Stomach smooth muscle (tissue), 2 donors: Measurements from ENCODE around the gene NAALADL2.

ENCODE experiments used
- H3K27ac ChIP-seq: one replicate; pipeline ENCODE4 v1.7.0; 2013; ENCODE audit warnings: mild to moderate bottlenecking, low read length, inconsistent platforms
- H3K27me3 ChIP-seq, 2 donors: one replicate each; pipeline ENCODE4 v1.7.0; 2013; ENCODE audit warnings: low read length in 2 of 2; ENCODE audit not compliant: insufficient read depth in 2 of 2, control insufficient read depth in 1 of 2
- H3K36me3 ChIP-seq, 2 donors: one replicate each; pipeline ENCODE4 v1.7.0; 2013; ENCODE audit warnings: low read length in 2 of 2; ENCODE audit not compliant: control insufficient read depth in 2 of 2, insufficient read depth in 2 of 2
- H3K4me1 ChIP-seq: one replicate; pipeline ENCODE4 v1.7.0; 2013; ENCODE audit warnings: low read length; ENCODE audit not compliant: control insufficient read depth, insufficient read depth
- H3K4me3 ChIP-seq, 2 donors: one replicate each; pipeline ENCODE4 v1.7.0; 2013; ENCODE audit warnings: low read length in 2 of 2
- H3K9ac ChIP-seq, 2 donors: one replicate each; pipeline ENCODE4 v1.7.0; 2013; ENCODE audit warnings: low read length in 2 of 2, mild to moderate bottlenecking in 1 of 2
- H3K9me3 ChIP-seq, 2 donors: one replicate each; pipeline ENCODE4 v1.7.0; 2013; ENCODE audit warnings: low read length in 2 of 2; ENCODE audit not compliant: control insufficient read depth in 2 of 2
- donor health status: healthy.
- donor health status: Pancreatic carcinoma.

NAALADL2 gene

DNA sequence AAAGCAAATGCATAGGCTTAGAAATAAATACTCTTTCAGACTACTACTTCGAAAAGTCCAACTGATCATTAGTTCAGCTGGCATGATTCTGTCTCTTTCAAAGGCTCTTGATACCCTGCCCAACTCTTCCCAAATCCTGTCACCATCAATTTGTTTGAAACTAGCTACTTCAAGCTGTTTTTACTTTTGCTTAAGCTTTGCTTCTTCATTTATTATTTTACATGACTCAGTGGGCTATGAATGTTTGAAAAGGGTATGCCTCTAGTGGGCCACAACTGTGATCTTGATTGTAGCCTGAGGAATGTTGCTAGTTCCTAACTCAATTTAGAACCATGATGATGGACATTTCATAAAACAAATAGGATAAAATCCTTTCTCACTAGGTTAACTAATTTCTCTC is 340.8 kb downstream of the NAALADL2 start:
- no peak overlapping the region for H3K27ac ChIP-seq

DNA sequence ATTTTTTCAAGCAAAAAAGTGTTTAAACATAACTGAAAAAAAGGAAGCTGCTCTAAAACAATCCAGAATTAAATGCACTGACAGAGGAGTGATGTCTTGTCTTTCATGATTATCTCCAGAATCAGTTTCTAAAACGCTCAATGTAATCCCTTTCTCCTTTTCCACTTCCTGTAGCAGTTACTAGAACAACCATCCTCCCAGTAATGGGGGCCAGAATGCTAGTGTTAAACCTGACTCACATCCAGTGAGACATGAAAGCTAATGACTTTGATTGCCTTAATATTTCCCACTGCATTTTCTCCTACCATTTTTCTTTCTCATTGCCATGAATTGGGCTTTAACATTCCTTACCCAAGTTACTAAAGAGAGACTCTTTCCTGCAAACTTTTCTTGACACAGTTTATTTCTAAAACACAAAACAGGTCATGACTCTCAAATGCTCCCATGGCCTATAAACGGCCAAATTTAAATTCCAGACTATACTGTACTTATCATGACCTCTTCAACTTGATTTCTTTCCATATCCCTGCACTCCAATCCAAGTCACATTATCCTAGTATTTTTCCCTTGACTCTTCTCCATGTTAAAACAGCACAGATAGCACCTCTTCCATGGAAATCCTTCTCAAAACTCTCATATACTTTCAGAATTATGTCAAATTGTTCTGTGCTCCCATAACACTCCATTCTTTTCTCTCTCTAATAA is 341.4 kb downstream of the NAALADL2 start:
- no peak overlapping the region for H3K4me3 ChIP-seq
- no peak overlapping the region for H3K27ac ChIP-seq
- no peaks in the 10 kb centered on the region for H3K9me3 ChIP-seq
- H3K4me1 ChIP-seq, result no peaks in the 10 kb centered on the region
- H3K36me3 ChIP-seq, result no peaks in the 10 kb centered on the region
- H3K27me3 ChIP-seq, result no peaks in the 10 kb centered on the region
- no peak overlapping the region for H3K9ac ChIP-seq

More for the DNA sequence above, 340.8 kb downstream of the NAALADL2 start:
- H3K9me3 ChIP-seq, result no peaks in the 10 kb centered on the region
- no peak overlapping the region for H3K9ac ChIP-seq
- no peak overlapping the region for H3K4me3 ChIP-seq
- no peaks in the 10 kb centered on the region for H3K27me3 ChIP-seq
- no peaks in the 10 kb centered on the region for H3K4me1 ChIP-seq
- H3K36me3 ChIP-seq, result no peaks in the 10 kb centered on the region

DNA sequence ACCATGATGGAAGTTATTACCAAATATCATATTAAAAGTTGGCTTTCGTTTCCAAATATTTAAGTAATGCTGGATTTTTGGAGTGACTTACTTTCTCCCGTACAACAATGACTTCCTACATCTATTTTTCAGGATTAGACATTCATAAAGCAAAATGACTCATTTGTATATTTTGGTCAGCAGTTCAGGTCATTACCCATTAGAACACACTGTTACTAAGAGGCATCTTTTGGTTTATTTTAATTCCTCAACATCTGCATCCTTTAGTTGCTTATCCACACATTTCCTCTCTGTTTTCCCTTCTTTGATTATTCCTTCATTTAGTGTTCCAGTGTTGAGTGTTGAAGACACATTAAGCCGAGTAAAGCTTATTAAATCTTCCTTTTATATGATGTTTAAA is 348.2 kb downstream of the NAALADL2 start:
- no peak overlapping the region for H3K9ac ChIP-seq
- no peaks in the 10 kb centered on the region for H3K36me3 ChIP-seq
- H3K27ac ChIP-seq, result no peak overlapping the region
- H3K9me3 ChIP-seq, result no peaks in the 10 kb centered on the region
- no peaks in the 10 kb centered on the region for H3K4me1 ChIP-seq
- no peak overlapping the region for H3K4me3 ChIP-seq
- no peaks in the 10 kb centered on the region for H3K27me3 ChIP-seq

DNA sequence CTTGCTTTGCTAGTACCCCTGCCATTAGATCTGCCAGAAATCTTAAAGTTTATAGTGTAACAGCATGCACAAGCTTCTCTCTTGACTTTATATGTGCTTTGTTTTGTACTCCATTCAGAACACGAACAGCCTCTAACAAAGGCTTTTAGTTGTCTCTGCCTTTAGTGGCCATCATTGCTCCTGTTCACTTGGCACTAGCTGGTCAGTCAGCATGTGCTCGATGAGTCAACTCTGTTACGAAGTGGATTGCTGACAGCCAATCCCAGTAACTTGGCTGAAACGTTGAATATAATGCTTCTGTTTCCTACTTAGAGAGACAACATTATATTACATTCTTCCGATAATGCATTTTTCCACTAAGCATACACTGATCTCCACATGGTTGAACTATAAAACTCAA is 349.2 kb downstream of the NAALADL2 start:
- H3K4me3 ChIP-seq, result no peak overlapping the region

DNA sequence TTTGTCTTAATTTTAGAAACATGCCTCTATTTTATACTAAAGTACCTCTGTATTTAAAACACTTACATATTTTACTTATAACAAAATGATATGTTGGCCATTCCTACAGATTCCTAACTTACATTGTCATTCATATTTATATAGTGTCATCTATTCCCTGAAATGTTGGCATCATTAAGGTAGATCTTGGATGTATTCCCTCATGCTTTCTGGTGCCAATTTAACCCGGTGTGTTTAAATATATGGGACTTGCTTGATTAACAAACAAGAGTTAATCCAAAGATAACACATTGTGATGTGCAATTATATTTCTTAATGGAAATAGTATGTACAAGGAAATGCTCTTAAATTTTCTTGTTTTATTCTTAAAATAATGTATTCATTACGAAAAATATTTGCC is 352.3 kb downstream of the NAALADL2 start:
- Histone ChIP-seq H3K27ac (no peak overlapping the region), H3K27me3 (no peaks in the 10 kb centered on the region), H3K4me3 (no peak overlapping the region), H3K4me1 (no peaks in the 10 kb centered on the region), H3K9me3 (no peaks in the 10 kb centered on the region), H3K36me3 (no peaks in the 10 kb centered on the region), H3K9ac (no peak overlapping the region)

More for the DNA sequence above, 349.2 kb downstream of the NAALADL2 start:
- Histone ChIP-seq H3K9ac (no peak overlapping the region), H3K27me3 (no peaks in the 10 kb centered on the region), H3K4me1 (no peaks in the 10 kb centered on the region), H3K9me3 (no peaks in the 10 kb centered on the region), H3K36me3 (no peaks in the 10 kb centered on the region), H3K27ac (no peak overlapping the region)

DNA sequence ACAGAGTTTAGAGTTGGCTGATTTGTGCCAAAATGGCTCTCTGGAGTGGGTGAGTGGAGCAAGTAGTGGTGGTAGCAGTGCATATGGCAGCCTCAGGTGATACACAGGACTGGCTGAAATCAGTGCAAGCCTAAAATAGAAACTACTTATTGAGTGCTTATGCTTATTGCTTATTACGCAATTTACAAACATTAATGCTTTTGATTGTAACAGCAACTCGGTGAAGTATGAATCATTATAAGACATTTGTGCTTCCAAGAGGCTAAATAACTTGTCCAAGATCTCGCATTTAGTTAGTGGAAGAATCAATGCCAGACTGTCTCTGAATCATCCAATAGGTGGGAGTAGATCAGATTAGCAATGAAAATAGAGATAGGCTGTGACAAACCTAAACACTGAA is 353.8 kb downstream of the NAALADL2 start:
- H3K36me3 ChIP-seq, result no peaks in the 10 kb centered on the region
- H3K9ac ChIP-seq, result no peak overlapping the region
- no peaks in the 10 kb centered on the region for H3K9me3 ChIP-seq
- H3K27me3 ChIP-seq, result no peaks in the 10 kb centered on the region
- no peak overlapping the region for H3K27ac ChIP-seq
- H3K4me3 ChIP-seq, result no peak overlapping the region
- no peaks in the 10 kb centered on the region for H3K4me1 ChIP-seq

DNA sequence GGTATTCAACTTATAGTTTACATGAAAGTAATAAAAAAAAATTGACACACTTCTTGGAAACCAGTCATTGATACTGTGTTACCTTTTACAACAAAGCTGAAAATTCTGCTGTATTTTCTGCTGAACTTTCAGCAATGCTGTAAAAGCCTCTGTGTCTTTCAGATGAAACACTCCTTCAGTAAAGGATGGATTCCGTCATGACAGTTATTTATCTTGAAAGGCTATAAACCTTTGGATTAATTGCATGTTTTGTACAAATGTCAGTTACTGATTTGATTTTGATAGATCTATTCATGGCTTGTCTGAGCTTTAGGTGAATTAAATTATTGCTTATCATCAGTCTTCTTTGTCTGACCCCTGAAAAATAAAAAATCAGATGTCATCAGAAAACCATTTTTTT is 355.1 kb downstream of the NAALADL2 start:
- Histone ChIP-seq H3K36me3 (no peaks in the 10 kb centered on the region), H3K27ac (no peak overlapping the region), H3K27me3 (no peaks in the 10 kb centered on the region), H3K9me3 (no peaks in the 10 kb centered on the region), H3K4me1 (no peaks in the 10 kb centered on the region), H3K9ac (no peak overlapping the region), H3K4me3 (no peak overlapping the region)

DNA sequence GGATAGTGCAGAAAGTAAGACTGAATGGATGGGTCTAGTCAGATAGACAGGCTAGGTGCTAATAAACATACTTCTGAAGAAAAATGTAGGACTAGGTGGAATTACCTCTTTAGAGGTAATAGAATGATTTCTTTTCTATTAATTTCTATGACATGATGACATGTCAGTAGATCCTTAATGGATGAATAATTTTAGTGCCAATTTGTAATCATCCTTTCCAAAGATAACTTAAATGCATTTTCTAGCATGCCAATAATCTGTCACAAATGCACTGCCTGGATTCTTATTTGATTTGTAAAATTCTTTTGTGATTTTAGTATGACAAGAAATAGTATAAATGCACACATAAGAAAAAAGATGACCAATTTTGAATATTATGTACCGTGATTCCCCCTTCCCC is 356.7 kb downstream of the NAALADL2 start:
- H3K4me3 ChIP-seq, result no peak overlapping the region
- no peak overlapping the region for H3K9ac ChIP-seq
- H3K27me3 ChIP-seq, result no peaks in the 10 kb centered on the region
- H3K4me1 ChIP-seq, result no peaks in the 10 kb centered on the region
- no peaks in the 10 kb centered on the region for H3K36me3 ChIP-seq
- H3K27ac ChIP-seq, result no peak overlapping the region
- H3K9me3 ChIP-seq, result no peaks in the 10 kb centered on the region

DNA sequence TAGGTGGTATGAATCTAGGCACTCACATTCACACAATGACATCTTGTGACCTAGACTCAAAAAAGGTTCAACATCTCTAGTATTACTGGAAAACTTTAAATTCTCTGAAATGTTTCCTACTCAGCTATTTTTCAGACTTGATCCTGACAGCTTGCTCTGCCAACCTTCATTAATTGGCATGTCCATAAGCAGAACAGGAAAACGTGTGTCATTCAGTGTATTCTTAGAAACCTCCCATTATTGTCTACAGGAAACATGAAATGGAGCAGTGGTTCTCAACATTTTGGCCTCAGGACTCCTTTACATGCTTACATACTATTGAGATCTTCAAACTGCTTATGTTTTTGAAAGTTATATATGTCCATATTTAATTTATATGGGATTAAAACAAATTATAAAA is 363.2 kb downstream of the NAALADL2 start:
- Histone ChIP-seq H3K4me1 (no peaks in the 10 kb centered on the region), H3K36me3 (no peaks in the 10 kb centered on the region), H3K9me3 (no peaks in the 10 kb centered on the region), H3K4me3 (no peak overlapping the region), H3K27ac (no peak overlapping the region), H3K9ac (no peak overlapping the region), H3K27me3 (no peaks in the 10 kb centered on the region)

DNA sequence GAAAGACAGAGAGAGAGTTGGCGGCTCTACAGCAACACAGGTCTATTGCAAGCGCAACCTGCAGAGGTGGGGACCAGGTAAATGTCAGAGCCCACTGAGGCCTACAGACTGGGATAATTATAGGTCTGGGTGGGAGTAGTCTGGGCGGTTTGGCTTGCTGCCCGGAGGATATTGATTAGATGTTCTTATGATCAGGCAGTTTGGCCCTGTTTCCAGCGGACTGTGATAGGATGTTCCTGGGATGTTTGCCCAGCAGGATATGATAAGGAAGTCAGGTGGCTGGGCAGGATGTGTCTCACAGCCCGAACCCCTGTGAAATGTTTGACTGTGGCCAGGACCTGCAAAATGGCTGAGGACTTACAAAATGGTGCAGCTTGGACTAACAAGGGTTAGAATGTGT is 364.9 kb downstream of the NAALADL2 start:
- no peak overlapping the region for H3K27ac ChIP-seq
- no peak overlapping the region for H3K9ac ChIP-seq
- H3K9me3 ChIP-seq, result no peaks in the 10 kb centered on the region
- H3K4me3 ChIP-seq, result no peak overlapping the region
- H3K36me3 ChIP-seq, result no peaks in the 10 kb centered on the region
- H3K4me1 ChIP-seq, result no peaks in the 10 kb centered on the region
- H3K27me3 ChIP-seq, result no peaks in the 10 kb centered on the region

DNA sequence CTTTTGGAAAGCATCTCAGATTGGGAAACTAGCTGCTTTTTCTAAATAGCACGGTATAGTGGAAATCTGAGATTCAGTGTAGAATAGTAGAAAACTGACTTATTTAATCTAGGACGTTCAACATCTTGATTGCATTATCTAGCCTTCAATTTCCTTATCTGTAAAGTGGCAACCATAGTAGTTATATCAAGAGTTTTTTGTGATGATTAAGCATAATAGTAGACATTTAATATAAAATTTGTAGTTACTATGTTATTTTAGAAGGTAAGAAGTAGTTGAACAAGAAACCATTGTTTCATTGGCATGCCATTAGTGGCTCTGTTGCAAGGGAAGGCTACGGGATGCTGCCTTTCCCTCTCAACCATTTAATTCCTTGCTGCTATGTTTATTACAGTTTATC is 367.3 kb downstream of the NAALADL2 start:
- H3K4me1 ChIP-seq, result no peaks in the 10 kb centered on the region
- H3K27me3 ChIP-seq, result no peaks in the 10 kb centered on the region
- no peaks in the 10 kb centered on the region for H3K36me3 ChIP-seq
- H3K27ac ChIP-seq, result no peak overlapping the region
- no peaks in the 10 kb centered on the region for H3K9me3 ChIP-seq
- no peak overlapping the region for H3K9ac ChIP-seq
- H3K4me3 ChIP-seq, result no peak overlapping the region
